ENCODE data around the gene PUSL1.
A peak's percentile ranks its signal among the peaks of the same experiment; 100 is the strongest.

The PUSL1 gene

DNA sequence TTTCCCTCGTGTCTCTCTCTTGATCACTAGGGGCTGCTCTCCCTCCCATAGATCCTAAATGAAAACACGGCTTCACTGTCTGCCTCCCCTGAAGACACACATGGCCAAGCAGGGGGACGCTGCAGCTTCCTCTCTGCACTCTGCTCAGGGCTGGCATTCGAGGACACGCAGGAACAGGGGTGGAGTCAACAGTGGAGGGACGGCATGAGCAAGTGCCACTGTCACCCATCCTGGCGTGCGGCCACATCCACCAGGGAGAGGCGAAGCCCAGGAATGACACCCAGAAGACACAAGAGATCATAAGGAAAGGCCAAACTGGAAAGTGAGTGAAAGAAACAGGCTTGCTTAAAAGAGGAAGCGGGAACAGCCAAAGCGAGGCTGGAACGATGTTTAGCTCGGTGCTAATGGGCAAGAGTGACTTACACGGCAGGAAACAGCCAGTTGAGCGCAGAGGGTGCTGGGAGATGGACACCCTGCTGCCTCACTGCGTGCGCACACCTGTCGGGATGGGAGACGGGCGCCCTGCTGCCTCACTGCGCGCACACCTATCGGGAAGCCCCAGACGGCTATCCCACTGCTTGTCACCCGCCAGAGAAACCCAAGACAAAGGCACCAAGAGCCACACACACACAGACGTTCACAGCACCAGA is 48.3 kb upstream of the PUSL1 start:
- peak overlapping the region; percentile 49 for H3K4me2 ChIP-seq (ENCODE audit: low read length)
- H3K27ac ChIP-seq (ENCODE audit: low read depth, low read length): peak overlapping the region; percentile 51
- peaks cover 36% of the 10 kb centered on the region for H3K79me2 ChIP-seq (ENCODE audit: control insufficient read depth, low read length)
- H3K36me3 ChIP-seq (ENCODE audit: control insufficient read depth, low read length): peaks cover 71% of the 10 kb centered on the region
- no peaks in the 10 kb centered on the region for H3K9me3 ChIP-seq (ENCODE audit: control insufficient read depth, insufficient read depth, low read length)
- H3K4me1 ChIP-seq (ENCODE audit: control insufficient read depth, low read length): peaks cover 19% of the 10 kb centered on the region
- peak overlapping the region; percentile 23; the same call in 1 of the 2 replicates for H3K4me3 ChIP-seq (ENCODE audit: low read length)
- H4K20me1 ChIP-seq (ENCODE audit: control insufficient read depth, insufficient read depth, low read depth, low read length): no peaks in the 10 kb centered on the region
- H3F3A ChIP-seq (ENCODE audit: control insufficient read depth, insufficient read depth): 0 out of 2 replicates have a peak, but pooled peaks cover 3% of the 10 kb centered on the region
- H3K27me3 ChIP-seq (ENCODE audit: control insufficient read depth, low read length): no peaks in the 10 kb centered on the region
- H3K9me2 ChIP-seq (replicated peaks; ENCODE audit: control insufficient read depth, low read length): no peaks in the 10 kb centered on the region
- TF ChIP-seq CTCF (IDR thresholded peaks at IDR 0.05; ENCODE audit: low read depth, low read length, poor library complexity, severe bottlenecking) (no peak), EZH2phosphoT487 (IDR thresholded peaks at IDR 0.05; ENCODE audit: borderline replicate concordance, low read length) (no peak)

- Histone ChIP-seq H3K9me2 (replicated peaks; ENCODE audit: control insufficient read depth, low read length) (no peaks in the 10 kb centered on the region), H3K36me3 (ENCODE audit: control insufficient read depth, low read length) (peaks cover 70% of the 10 kb centered on the region), H3K4me3 (ENCODE audit: low read length) (peak overlapping the region; percentile 23; the same call in 1 of the 2 replicates), H3K27me3 (ENCODE audit: control insufficient read depth, low read length) (no peaks in the 10 kb centered on the region), H3F3A (ENCODE audit: control insufficient read depth, insufficient read depth) (0 out of 2 replicates have a peak, but pooled peaks cover 3% of the 10 kb centered on the region), H3K27ac (ENCODE audit: low read depth, low read length) (peak overlapping the region; percentile 51), H3K4me2 (ENCODE audit: low read length) (peak overlapping the region; percentile 49), H3K4me1 (ENCODE audit: control insufficient read depth, low read length) (peaks cover 19% of the 10 kb centered on the region), H3K9me3 (ENCODE audit: control insufficient read depth, insufficient read depth, low read length) (no peaks in the 10 kb centered on the region), H3K79me2 (ENCODE audit: control insufficient read depth, low read length) (peaks cover 40% of the 10 kb centered on the region), H4K20me1 (ENCODE audit: control insufficient read depth, insufficient read depth, low read depth, low read length) (no peaks in the 10 kb centered on the region)
- TF ChIP-seq EZH2phosphoT487 (IDR thresholded peaks at IDR 0.05; ENCODE audit: borderline replicate concordance, low read length) (no peak), CTCF (IDR thresholded peaks at IDR 0.05; ENCODE audit: low read depth, low read length, poor library complexity, severe bottlenecking) (no peak)
These were observed 47.4 kb upstream of the PUSL1 start for GRCh38 chr1:1260843-1261560.

- no peaks in the 10 kb centered on the region for H3K27me3 ChIP-seq (ENCODE audit: control insufficient read depth, low read length)
- no peaks in the 10 kb centered on the region for H4K20me1 ChIP-seq (ENCODE audit: control insufficient read depth, insufficient read depth, low read depth, low read length)
- peaks cover 69% of the 10 kb centered on the region for H3K36me3 ChIP-seq (ENCODE audit: control insufficient read depth, low read length)
- TF ChIP-seq EZH2phosphoT487 (IDR thresholded peaks at IDR 0.05; ENCODE audit: borderline replicate concordance, low read length) (no peak), CTCF (IDR thresholded peaks at IDR 0.05; ENCODE audit: low read depth, low read length, poor library complexity, severe bottlenecking) (no peak)
- peaks cover 42% of the 10 kb centered on the region for H3K79me2 ChIP-seq (ENCODE audit: control insufficient read depth, low read length)
- H3F3A ChIP-seq (ENCODE audit: control insufficient read depth, insufficient read depth): 0 out of 2 replicates have a peak, but pooled peaks cover 3% of the 10 kb centered on the region
- H3K4me3 ChIP-seq (ENCODE audit: low read length): no peak overlapping the region
- no peaks in the 10 kb centered on the region for H3K9me3 ChIP-seq (ENCODE audit: control insufficient read depth, insufficient read depth, low read length)
- no peak overlapping the region for H3K4me2 ChIP-seq (ENCODE audit: low read length)
- peaks cover 19% of the 10 kb centered on the region for H3K4me1 ChIP-seq (ENCODE audit: control insufficient read depth, low read length)
- no peak overlapping the region for H3K27ac ChIP-seq (ENCODE audit: low read depth, low read length)
- H3K9me2 ChIP-seq (replicated peaks; ENCODE audit: control insufficient read depth, low read length): no peaks in the 10 kb centered on the region
These were observed 46.3 kb upstream of the PUSL1 start for GRCh38 chr1:1262071-1262470.

Data from DOHH2 (cell line).